HCT116 (cell line): ENCODE measurements around the gene NRP1. TPM values are rescaled to one million over a fixed set of nuclear protein-coding genes. Genes with fewer than 3 reads are reported as not detected.

Source experiments
- ATAC-seq: fragments of 200-7000 bp; cut with Tn5 transposase; 2 replicates; pipeline ENCODE4 v1.9.1; 2020; ENCODE audit warnings: mild to moderate bottlenecking, moderate library complexity
- BruUV-seq: library from RNA; stranded (reverse); fragments of 400-500 nt; replicated peaks from 2 replicates; lab custom pipeline; 2021; lab: Mats Ljungman, UMichigan
- CTCF ChIA-PET: fragments of 300-600 bp; sonication (Branson Sonifier 250); formaldehyde crosslinking; loops from one replicate; lab custom pipeline; 2021; ENCODE audit warnings: antibody characterized with exemption; lab: Charles Lee
- POLR2A ChIA-PET: fragments of 300-600, 350-600 bp; sonication (Branson Sonifier 250); formaldehyde crosslinking; loops from one replicate; lab custom pipeline; 2021; ENCODE audit warnings: antibody characterized with exemption; lab: Charles Lee
- RAD21 ChIA-PET, 2 experiments: fragments of 300-600 bp; sonication (Branson Sonifier 250); formaldehyde crosslinking; loops; one replicate each; lab custom pipeline; 2023; ENCODE audit warnings: low total read pairs in 2 of 2; ENCODE audit not compliant: uncharacterized antibody in 2 of 2, unreplicated experiment in 2 of 2, low non-redundant PET in 1 of 2; lab: Charles Lee
- DNase-seq: peaks from one replicate; pipeline ENCODE4 v3.0.0-alpha.2; 2010; ENCODE audit warnings: low read depth, low spot score
- H2AFZ ChIP-seq: fragments of 200-600 bp; shearing (Covaris generic), sonication (generic); 2 replicates; pipeline ENCODE4 v1.6.1; 2017; ENCODE audit warnings: low read depth, mixed run types, mixed read lengths, antibody characterized with exemption, low read length; ENCODE audit not compliant: poor library complexity, severe bottlenecking
- H3K27ac ChIP-seq: 2 replicates; pipeline ENCODE4 v1.5.1; 2012; ENCODE audit warnings: low read depth, low read length
- H3K27me3 ChIP-seq: fragments of 200-600 bp; sonication (generic); 2 replicates; pipeline ENCODE4 v1.6.1; 2016; ENCODE audit warnings: mixed run types, low read length, mixed read lengths; ENCODE audit not compliant: insufficient read depth
- H3K36me3 ChIP-seq, 2 experiments: fragments of 200-500 bp in 1 of 2; fragments of 200-600 bp in 1 of 2; sonication (Bioruptor generic) in 1 of 2; sonication (generic) in 1 of 2; 2 replicates each; pipeline versions ENCODE4 v1.5.1 to v1.6.1; 2014 to 2016; ENCODE audit warnings: low read length in 2 of 2, inconsistent platforms in 1 of 2, mixed read lengths in 1 of 2, mixed run types in 1 of 2; ENCODE audit not compliant: insufficient read depth in 2 of 2, control insufficient read depth in 1 of 2
- H3K4me1 ChIP-seq, 2 experiments: fragments of 200-600 bp in 1 of 2; sonication (generic) in 1 of 2; 2 replicates each; pipeline versions ENCODE4 v1.5.1 to v1.6.1; 2012 to 2017; ENCODE audit warnings: low read length in 2 of 2, inconsistent platforms in 1 of 2, mild to moderate bottlenecking in 1 of 2, mixed read lengths in 1 of 2, mixed run types in 1 of 2, moderate library complexity in 1 of 2; ENCODE audit not compliant: insufficient read depth in 2 of 2, control insufficient read depth in 1 of 2
- H3K4me2 ChIP-seq: fragments of 200-600 bp; sonication (generic); 2 replicates; pipeline ENCODE4 v1.6.1; 2017; ENCODE audit warnings: mixed run types, low read length, mixed read lengths
- H3K4me3 ChIP-seq, 2 experiments: fragments of 200-600 bp in 1 of 2; sonication (generic) in 1 of 2; replicated peaks in 1 of 2; 2 replicates each; pipeline ENCODE4 v1.5.1; 2011 to 2016; ENCODE audit warnings: low read length in 2 of 2, control low read depth in 1 of 2, low read depth in 1 of 2, mild to moderate bottlenecking in 1 of 2, mixed read lengths in 1 of 2, mixed run types in 1 of 2
- H3K79me2 ChIP-seq: fragments of 200-600 bp; sonication (generic); 2 replicates; pipeline ENCODE4 v1.6.1; 2017; ENCODE audit warnings: mild to moderate bottlenecking, mixed run types, low read length, moderate library complexity, mixed read lengths; ENCODE audit not compliant: insufficient read depth
- H3K9ac ChIP-seq: fragments of 200-600 bp; sonication (generic); 2 replicates; pipeline ENCODE4 v1.6.1; 2016; ENCODE audit warnings: low read length, mixed read lengths
- H3K9me2 ChIP-seq: fragments of 200-600 bp; sonication (generic), shearing (Covaris generic); 2 replicates; pipeline ENCODE4 v1.6.1; 2017; ENCODE audit warnings: mixed run types, mild to moderate bottlenecking, moderate library complexity; ENCODE audit not compliant: insufficient read depth
- H3K9me3 ChIP-seq, 2 experiments: fragments of 200-500 bp in 1 of 2; fragments of 200-600 bp in 1 of 2; sonication (Bioruptor generic) in 1 of 2; sonication (generic) in 1 of 2; 2 replicates each; pipeline ENCODE4 v1.6.1; 2014 to 2017; ENCODE audit warnings: low read length in 2 of 2, mixed read lengths in 2 of 2, inconsistent platforms in 1 of 2, low read depth in 1 of 2, mild to moderate bottlenecking in 1 of 2, mixed run types in 1 of 2, moderate library complexity in 1 of 2; ENCODE audit not compliant: control insufficient read depth in 1 of 2, insufficient read depth in 1 of 2
- H4K20me1 ChIP-seq: fragments of 200-600 bp; sonication (generic), shearing (Covaris generic); 2 replicates; pipeline ENCODE4 v1.6.1; 2017; ENCODE audit warnings: mixed run types, mild to moderate bottlenecking, moderate library complexity; ENCODE audit not compliant: insufficient read depth
- CEBPB ChIP-seq: IDR thresholded peaks from 2 replicates; pipeline ENCODE4 v1.6.1; 2012; ENCODE audit warnings: low read depth
- EGR1 ChIP-seq: IDR thresholded peaks from 2 replicates; pipeline ENCODE4 v1.6.1; 2012; ENCODE audit warnings: low read depth
- ELF1 ChIP-seq: IDR thresholded peaks from 2 replicates; pipeline ENCODE4 v1.6.1; 2012; ENCODE audit warnings: low read depth, borderline replicate concordance
- EZH2 ChIP-seq: fragments of 200-600 bp; sonication (generic); IDR thresholded peaks from 2 replicates; pipeline ENCODE4 v1.6.1; 2017; ENCODE audit warnings: antibody characterized with exemption, mixed run types
- EZH2phosphoT487 ChIP-seq: fragments of 200-600 bp; IDR thresholded peaks from 2 replicates; pipeline ENCODE4 v1.6.1; 2018; ENCODE audit warnings: antibody characterized with exemption, borderline replicate concordance
- JUND ChIP-seq: IDR thresholded peaks from 2 replicates; pipeline ENCODE4 v1.6.1; 2012
- SIN3A ChIP-seq: IDR thresholded peaks from 2 replicates; pipeline ENCODE4 v1.6.1; 2012; ENCODE audit warnings: low read depth
- SRF ChIP-seq: IDR thresholded peaks from 2 replicates; pipeline ENCODE4 v1.6.1; 2012; ENCODE audit warnings: low read depth
- TCF7L2 ChIP-seq: IDR thresholded peaks from 2 replicates; pipeline ENCODE4 v1.7.0; 2011; ENCODE audit warnings: borderline replicate concordance, inconsistent platforms; ENCODE audit not compliant: insufficient read depth, insufficient read length; ENCODE audit errors: extremely low read depth
- YY1 ChIP-seq: IDR thresholded peaks from 2 replicates; pipeline ENCODE4 v1.6.1; 2011; ENCODE audit warnings: low read length, low read depth, moderate library complexity, mild to moderate bottlenecking; ENCODE audit not compliant: insufficient replicate concordance; ENCODE audit errors: extremely low read depth
- ZFX ChIP-seq: fragments of 450-650 bp; IDR thresholded peaks from 2 replicates; pipeline ENCODE4 v1.6.1; 2017
- ZNF274 ChIP-seq: fragments of 200-500 bp; sonication (Bioruptor generic); IDR thresholded peaks from 2 replicates; pipeline ENCODE4 v1.6.1; 2014; ENCODE audit warnings: mild to moderate bottlenecking, low read depth, low read length, inconsistent platforms
- intact Hi-C: fragments of 100-400 bp; cut with micrococcal nuclease; formaldehyde crosslinking; loops from 2 replicates; pipeline ENCODE4 v1.10.0; 2022
- total RNA-seq: library from RNA; stranded (reverse); gene quantifications from one replicate; pipeline ENCODE4 v1.2.1, GENCODE V29; 2021; ENCODE audit not compliant: unreplicated experiment
- TF ChIP-seq, protein P1 (sequence below): IDR thresholded peaks from 2 replicates; pipeline ENCODE4 v1.6.1; 2011; ENCODE audit warnings: mild to moderate bottlenecking, low read length, moderate library complexity; ENCODE audit not compliant: insufficient replicate concordance; ENCODE audit errors: extremely low read depth
- TF ChIP-seq, protein P2 (sequence below): IDR thresholded peaks from 2 replicates; pipeline ENCODE4 v1.6.1; 2012
- TF ChIP-seq, protein P3 (sequence below): IDR thresholded peaks from 2 replicates; pipeline ENCODE4 v1.6.1; 2012; ENCODE audit warnings: low read depth

Gene NRP1
- total RNA-seq, 1 experiment from 2014 or later: 3.8 TPM

DNA sequence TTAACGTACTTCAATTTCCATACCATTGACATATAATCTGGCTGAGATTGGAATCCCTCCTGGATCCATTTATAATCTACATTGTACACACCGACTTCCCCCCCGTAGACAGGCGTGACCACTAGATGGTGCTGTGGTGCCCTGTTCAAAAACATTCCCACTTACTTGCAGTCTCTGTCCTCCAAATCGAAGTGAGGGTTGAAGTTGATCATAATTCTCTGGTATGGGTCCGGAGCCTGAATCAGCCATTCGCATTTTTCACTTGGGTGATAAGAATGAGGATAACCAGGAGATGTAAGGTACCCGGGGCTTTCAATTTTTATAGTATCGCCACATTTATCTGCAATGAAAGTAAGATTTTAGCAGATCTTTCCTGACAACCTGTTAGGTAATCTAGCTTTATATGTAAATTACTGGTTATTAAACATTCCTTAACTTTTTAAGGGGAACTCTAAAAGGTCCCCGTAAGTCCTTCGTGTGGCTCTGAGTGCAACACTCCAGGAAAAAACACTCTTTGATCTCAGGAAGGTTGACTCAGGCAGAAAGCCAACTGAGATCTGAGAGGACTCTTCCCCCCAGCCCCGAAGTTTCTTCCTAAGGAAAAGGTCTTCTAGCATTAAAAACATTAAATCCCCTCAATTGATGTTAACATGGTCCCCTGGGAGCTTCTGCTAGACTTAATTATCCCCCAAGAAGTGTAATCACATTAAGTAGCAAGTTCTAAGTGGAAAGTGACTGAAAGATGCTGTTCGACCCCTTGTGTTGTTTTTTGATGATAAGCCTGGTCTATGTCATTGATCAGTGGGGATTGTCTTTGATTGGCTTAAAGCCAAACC is 3.7 kb downstream of the NRP1 start (continued):
- no peak for TF ChIP-seq SIN3A
- no peak for TF ChIP-seq ELF1
- peak; percentile 57 for TF ChIP-seq TCF7L2
- no peak for TF ChIP-seq YY1
- no peak for TF ChIP-seq ZFX

DNA sequence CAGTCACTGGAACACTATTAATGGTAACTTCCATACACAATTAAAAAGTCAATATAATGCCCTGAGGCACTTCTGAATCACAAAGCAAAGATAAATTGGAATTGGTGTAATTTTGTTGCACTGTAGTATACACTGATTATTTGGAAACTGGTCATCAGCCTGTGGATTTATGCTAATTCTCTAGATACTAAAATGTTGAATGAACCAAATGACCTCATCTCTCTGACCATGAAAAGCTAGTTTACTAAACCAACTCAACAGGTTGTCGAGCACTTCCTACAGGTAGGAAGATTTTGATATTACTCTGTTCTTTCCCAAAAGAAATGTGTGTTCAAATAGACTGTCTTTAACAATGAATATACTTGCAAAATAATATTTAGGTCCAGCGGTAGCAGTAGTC is 5.3 kb downstream of the NRP1 start:
- CTCF ChIA-PET: interaction anchor here (2.1 kb wide), 1 partner anchor 1309 kb away, joined by 9 read pairs; no protein-coding TSS in a partner anchor
- TF ChIP-seq TCF7L2: no peak
- TF ChIP-seq, protein P1, sequence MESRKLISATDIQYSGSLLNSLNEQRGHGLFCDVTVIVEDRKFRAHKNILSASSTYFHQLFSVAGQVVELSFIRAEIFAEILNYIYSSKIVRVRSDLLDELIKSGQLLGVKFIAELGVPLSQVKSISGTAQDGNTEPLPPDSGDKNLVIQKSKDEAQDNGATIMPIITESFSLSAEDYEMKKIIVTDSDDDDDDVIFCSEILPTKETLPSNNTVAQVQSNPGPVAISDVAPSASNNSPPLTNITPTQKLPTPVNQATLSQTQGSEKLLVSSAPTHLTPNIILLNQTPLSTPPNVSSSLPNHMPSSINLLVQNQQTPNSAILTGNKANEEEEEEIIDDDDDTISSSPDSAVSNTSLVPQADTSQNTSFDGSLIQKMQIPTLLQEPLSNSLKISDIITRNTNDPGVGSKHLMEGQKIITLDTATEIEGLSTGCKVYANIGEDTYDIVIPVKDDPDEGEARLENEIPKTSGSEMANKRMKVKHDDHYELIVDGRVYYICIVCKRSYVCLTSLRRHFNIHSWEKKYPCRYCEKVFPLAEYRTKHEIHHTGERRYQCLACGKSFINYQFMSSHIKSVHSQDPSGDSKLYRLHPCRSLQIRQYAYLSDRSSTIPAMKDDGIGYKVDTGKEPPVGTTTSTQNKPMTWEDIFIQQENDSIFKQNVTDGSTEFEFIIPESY: no peak
- no peak for TF ChIP-seq JUND
- TF ChIP-seq CEBPB: no peak
- no peak for TF ChIP-seq YY1
- TF ChIP-seq EGR1: no peak
- TF ChIP-seq SRF: no peak
- TF ChIP-seq ZNF274: no peak
- TF ChIP-seq EZH2: no peak
- no peak for TF ChIP-seq EZH2phosphoT487
- TF ChIP-seq, protein P2, sequence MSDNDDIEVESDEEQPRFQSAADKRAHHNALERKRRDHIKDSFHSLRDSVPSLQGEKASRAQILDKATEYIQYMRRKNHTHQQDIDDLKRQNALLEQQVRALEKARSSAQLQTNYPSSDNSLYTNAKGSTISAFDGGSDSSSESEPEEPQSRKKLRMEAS: no peak
- TF ChIP-seq, protein P3, sequence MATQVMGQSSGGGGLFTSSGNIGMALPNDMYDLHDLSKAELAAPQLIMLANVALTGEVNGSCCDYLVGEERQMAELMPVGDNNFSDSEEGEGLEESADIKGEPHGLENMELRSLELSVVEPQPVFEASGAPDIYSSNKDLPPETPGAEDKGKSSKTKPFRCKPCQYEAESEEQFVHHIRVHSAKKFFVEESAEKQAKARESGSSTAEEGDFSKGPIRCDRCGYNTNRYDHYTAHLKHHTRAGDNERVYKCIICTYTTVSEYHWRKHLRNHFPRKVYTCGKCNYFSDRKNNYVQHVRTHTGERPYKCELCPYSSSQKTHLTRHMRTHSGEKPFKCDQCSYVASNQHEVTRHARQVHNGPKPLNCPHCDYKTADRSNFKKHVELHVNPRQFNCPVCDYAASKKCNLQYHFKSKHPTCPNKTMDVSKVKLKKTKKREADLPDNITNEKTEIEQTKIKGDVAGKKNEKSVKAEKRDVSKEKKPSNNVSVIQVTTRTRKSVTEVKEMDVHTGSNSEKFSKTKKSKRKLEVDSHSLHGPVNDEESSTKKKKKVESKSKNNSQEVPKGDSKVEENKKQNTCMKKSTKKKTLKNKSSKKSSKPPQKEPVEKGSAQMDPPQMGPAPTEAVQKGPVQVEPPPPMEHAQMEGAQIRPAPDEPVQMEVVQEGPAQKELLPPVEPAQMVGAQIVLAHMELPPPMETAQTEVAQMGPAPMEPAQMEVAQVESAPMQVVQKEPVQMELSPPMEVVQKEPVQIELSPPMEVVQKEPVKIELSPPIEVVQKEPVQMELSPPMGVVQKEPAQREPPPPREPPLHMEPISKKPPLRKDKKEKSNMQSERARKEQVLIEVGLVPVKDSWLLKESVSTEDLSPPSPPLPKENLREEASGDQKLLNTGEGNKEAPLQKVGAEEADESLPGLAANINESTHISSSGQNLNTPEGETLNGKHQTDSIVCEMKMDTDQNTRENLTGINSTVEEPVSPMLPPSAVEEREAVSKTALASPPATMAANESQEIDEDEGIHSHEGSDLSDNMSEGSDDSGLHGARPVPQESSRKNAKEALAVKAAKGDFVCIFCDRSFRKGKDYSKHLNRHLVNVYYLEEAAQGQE: no peak
- TF ChIP-seq, all 23 proteins: peak for 0
- H4K20me1 ChIP-seq: no peaks in the 10 kb centered on the region
- H2AFZ ChIP-seq: no peak overlapping the region
- H3K9me2 ChIP-seq: no peaks in the 10 kb centered on the region
- H3K4me3 ChIP-seq: no peak overlapping the region
- POLR2A ChIA-PET: no interaction called here
- DNase-seq (no peak), ATAC-seq (no peak)
- peaks cover 13% of the 10 kb centered on the region; the same call in 1 of the 2 replicates for H3K27me3 ChIP-seq
- BruUV-seq: no TSS peak
- H3K9me3 ChIP-seq: no peaks in the 10 kb centered on the region
- no peak overlapping the region for H3K27ac ChIP-seq
- RAD21 ChIA-PET: no interaction called here
- H3K9ac ChIP-seq: no peak overlapping the region
- intact Hi-C loops: loop anchor here (10.0 kb wide), 1 partner anchor 134 kb away; no protein-coding TSS in a partner anchor
- H3K79me2 ChIP-seq: no peaks in the 10 kb centered on the region
- H3K36me3 ChIP-seq: no peaks in the 10 kb centered on the region
- peaks cover 2 to 16% of the 10 kb centered on the region in 2 experiments; a peak in 3 of 4 replicates for H3K4me1 ChIP-seq
- H3K4me2 ChIP-seq: no peak overlapping the region
